CD14-positive monocyte (primary cell): ENCODE measurements around the gene PCDHA1. TPM values are rescaled to one million over a fixed set of nuclear protein-coding genes. Genes with fewer than 3 reads are reported as not detected.
A peak's percentile ranks its signal among the peaks of the same experiment; 100 is the strongest.

Experiments used
- DNase-seq, 3 donors: peaks; one replicate each; pipeline ENCODE4 v3.0.0-alpha.2; 2011 to 2022
- H2AFZ ChIP-seq: 2 replicates; pipeline ENCODE4 v1.6.0; 2012; ENCODE audit warnings: mild to moderate bottlenecking, low read depth, low read length, inconsistent platforms; ENCODE audit not compliant: insufficient read depth, poor library complexity, severe bottlenecking
- H3K27ac ChIP-seq, 2 donors: 1 replicate in 1 of 2; 2 replicates in 1 of 2; pipeline ENCODE4 v1.5.1; 2012 to 2013; ENCODE audit warnings: low read length in 2 of 2, control low read depth in 1 of 2, inconsistent platforms in 1 of 2, low read depth in 1 of 2, mild to moderate bottlenecking in 1 of 2
- H3K27me3 ChIP-seq, 2 donors: one replicate each; pipeline versions ENCODE4 v1.6.0 to v1.6.1; 2011 to 2013; ENCODE audit warnings: low read length in 2 of 2; ENCODE audit not compliant: control insufficient read depth in 2 of 2, insufficient read depth in 2 of 2
- H3K36me3 ChIP-seq, 2 donors: replicated peaks in 1 of 2; 1 replicate in 1 of 2; 2 replicates in 1 of 2; pipeline versions ENCODE4 v1.5.1 to v1.6.1; 2012 to 2013; ENCODE audit warnings: low read length in 2 of 2, control low read depth in 1 of 2, inconsistent platforms in 1 of 2, mild to moderate bottlenecking in 1 of 2; ENCODE audit not compliant: insufficient read depth in 2 of 2, control insufficient read depth in 1 of 2
- H3K4me1 ChIP-seq, 2 donors: 1 replicate in 1 of 2; 2 replicates in 1 of 2; pipeline versions ENCODE4 v1.5.1 to v1.6.1; 2012 to 2013; ENCODE audit warnings: low read length in 2 of 2, control low read depth in 1 of 2, inconsistent platforms in 1 of 2, mild to moderate bottlenecking in 1 of 2, moderate library complexity in 1 of 2; ENCODE audit not compliant: insufficient read depth in 2 of 2, control insufficient read depth in 1 of 2
- H3K4me2 ChIP-seq: replicated peaks from 2 replicates; pipeline ENCODE3; 2012; ENCODE audit warnings: low read length, moderate library complexity, mild to moderate bottlenecking; ENCODE audit not compliant: poor library complexity, severe bottlenecking; ENCODE audit errors: extremely low read depth
- H3K4me3 ChIP-seq, 3 experiments: fragments of 200-600 bp in 1 of 3; sonication (generic) in 1 of 3; replicated peaks in 1 of 3; 1 replicate in 2 of 3; 2 replicates in 1 of 3; pipeline ENCODE4 v1.5.1; 2011 to 2013; ENCODE audit warnings: low read length in 3 of 3, mild to moderate bottlenecking in 3 of 3, control low read depth in 2 of 3, low read depth in 2 of 3, inconsistent platforms in 1 of 3, moderate library complexity in 1 of 3
- H3K79me2 ChIP-seq: 2 replicates; pipeline ENCODE4 v1.6.0; 2012; ENCODE audit warnings: mild to moderate bottlenecking, control low read depth, inconsistent platforms, low read length, moderate library complexity; ENCODE audit not compliant: insufficient read depth
- H3K9ac ChIP-seq: 2 replicates; pipeline ENCODE4 v1.6.0; 2017; ENCODE audit warnings: low read length, mild to moderate bottlenecking; ENCODE audit not compliant: insufficient read depth, poor library complexity, severe bottlenecking
- H3K9me3 ChIP-seq, 2 donors: replicated peaks in 1 of 2; 1 replicate in 1 of 2; 2 replicates in 1 of 2; pipeline versions ENCODE4 v1.5.1 to v1.6.1; 2012 to 2013; ENCODE audit warnings: low read length in 2 of 2, control low read depth in 1 of 2; ENCODE audit not compliant: control insufficient read depth in 1 of 2, insufficient read depth in 1 of 2
- H4K20me1 ChIP-seq: 2 replicates; pipeline ENCODE4 v1.6.0; 2012; ENCODE audit warnings: mild to moderate bottlenecking, low read length, control low read depth, moderate library complexity; ENCODE audit not compliant: insufficient read depth
- H3K27ac Mint-ChIP-seq, 7 donors: one replicate each; pipeline ENCODE4 v1.8.0; 2020; ENCODE audit warnings: mild to moderate bottlenecking in 7 of 7, mixed read lengths in 7 of 7, moderate library complexity in 6 of 7, inconsistent platforms in 2 of 7
- H3K27me3 Mint-ChIP-seq, 3 donors: one replicate each; pipeline ENCODE4 v1.8.0; 2021 to 2022; ENCODE audit warnings: low read depth in 3 of 3, mild to moderate bottlenecking in 3 of 3, mixed read lengths in 3 of 3, moderate library complexity in 3 of 3, inconsistent platforms in 1 of 3
- H3K36me3 Mint-ChIP-seq, 2 donors: one replicate each; pipeline ENCODE4 v1.8.0; 2020; ENCODE audit warnings: mixed read lengths in 2 of 2, inconsistent platforms in 1 of 2, mild to moderate bottlenecking in 1 of 2
- H3K4me1 Mint-ChIP-seq: one replicate; pipeline ENCODE4 v1.8.0; 2020; ENCODE audit warnings: mild to moderate bottlenecking, mixed read lengths
- H3K4me3 Mint-ChIP-seq, 2 donors: one replicate each; pipeline ENCODE4 v1.8.0; 2020; ENCODE audit warnings: mild to moderate bottlenecking in 2 of 2, mixed read lengths in 2 of 2, moderate library complexity in 1 of 2
- H3K9me3 Mint-ChIP-seq, 7 donors: one replicate each; pipeline ENCODE4 v1.8.0; 2020 to 2022; ENCODE audit warnings: mixed read lengths in 7 of 7, mild to moderate bottlenecking in 6 of 7, moderate library complexity in 6 of 7, inconsistent platforms in 2 of 7
- WGBS: methylation state at CpG from one replicate; pipeline ENCODE4 v1.1.5; 2013; ENCODE audit warnings: missing lambda C conversion rate; ENCODE audit not compliant: insufficient coverage; 5-methylcytosine and 5-hydroxymethylcytosine counted together
- intact Hi-C, 2 donors: fragments of 100-400 bp; cut with micrococcal nuclease; formaldehyde crosslinking; loops; one replicate each; pipeline versions ENCODE4 v1.15.0 to v1.15.1; 2023
- polyA plus RNA-seq, 3 donors: library from polyadenylated mRNA; depleted of rRNA in 1 of 3; unstranded in 2 of 3; stranded (reverse) in 1 of 3; fragments of 300-500 nt in 2 of 3; fragments of >200 nt in 1 of 3; fragmentation: Illumina TruSeq in 2 of 3; gene quantifications; 1 replicate in 2 of 3; 2 replicates in 1 of 3; pipeline ENCODE4 v1.2.3, GENCODE V29; 2012 to 2021
- TF ChIP-seq, protein P1 (sequence below): fragments of 200-600 bp; IDR thresholded peaks from one replicate; pipeline ENCODE4 v1.8.0; 2022; ENCODE audit warnings: antibody characterized with exemption, mild to moderate bottlenecking

Gene PCDHA1
- polyA plus RNA-seq, 3 donors: not detected

DNA sequence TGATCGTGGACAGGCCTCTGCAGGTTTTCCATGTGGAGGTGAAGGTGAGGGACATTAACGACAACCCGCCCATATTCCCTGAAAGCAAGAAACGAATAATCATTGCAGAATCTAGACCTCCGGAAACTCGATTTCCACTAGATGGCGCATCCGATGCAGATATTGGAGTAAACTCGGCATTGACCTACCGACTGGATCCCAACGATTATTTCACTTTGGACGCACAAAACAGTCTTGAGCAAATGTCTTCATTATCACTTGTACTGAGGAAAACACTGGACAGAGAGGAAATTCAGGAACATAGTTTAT lies 96.6 kb downstream of the PCDHA1 start:
- no peak overlapping the region for H3K27ac ChIP-seq
- H3K79me2 ChIP-seq: no peaks in the 10 kb centered on the region
- no peak overlapping the region for H3K4me2 ChIP-seq
- H3K36me3 ChIP-seq: no peaks in the 10 kb centered on the region
- no peak overlapping the region for H2AFZ ChIP-seq
- H3K27me3 Mint-ChIP-seq: peaks cover 2 to 32% (median 19%) of the 10 kb centered on the region in 3 donors
- H4K20me1 ChIP-seq: no peaks in the 10 kb centered on the region
- peaks cover 0 to 18% of the 10 kb centered on the region in 2 donors for H3K27me3 ChIP-seq
- no peak overlapping the region for H3K4me3 ChIP-seq
- TF ChIP-seq, protein P1, sequence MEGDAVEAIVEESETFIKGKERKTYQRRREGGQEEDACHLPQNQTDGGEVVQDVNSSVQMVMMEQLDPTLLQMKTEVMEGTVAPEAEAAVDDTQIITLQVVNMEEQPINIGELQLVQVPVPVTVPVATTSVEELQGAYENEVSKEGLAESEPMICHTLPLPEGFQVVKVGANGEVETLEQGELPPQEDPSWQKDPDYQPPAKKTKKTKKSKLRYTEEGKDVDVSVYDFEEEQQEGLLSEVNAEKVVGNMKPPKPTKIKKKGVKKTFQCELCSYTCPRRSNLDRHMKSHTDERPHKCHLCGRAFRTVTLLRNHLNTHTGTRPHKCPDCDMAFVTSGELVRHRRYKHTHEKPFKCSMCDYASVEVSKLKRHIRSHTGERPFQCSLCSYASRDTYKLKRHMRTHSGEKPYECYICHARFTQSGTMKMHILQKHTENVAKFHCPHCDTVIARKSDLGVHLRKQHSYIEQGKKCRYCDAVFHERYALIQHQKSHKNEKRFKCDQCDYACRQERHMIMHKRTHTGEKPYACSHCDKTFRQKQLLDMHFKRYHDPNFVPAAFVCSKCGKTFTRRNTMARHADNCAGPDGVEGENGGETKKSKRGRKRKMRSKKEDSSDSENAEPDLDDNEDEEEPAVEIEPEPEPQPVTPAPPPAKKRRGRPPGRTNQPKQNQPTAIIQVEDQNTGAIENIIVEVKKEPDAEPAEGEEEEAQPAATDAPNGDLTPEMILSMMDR: no peak
- no peaks in the 10 kb centered on the region for H3K4me1 Mint-ChIP-seq
- WGBS: 37% methylated on average over 11 of the region's 12 CpGs
- no peak for DNase-seq
- no peaks in the 10 kb centered on the region for H3K36me3 Mint-ChIP-seq
- H3K9me3 Mint-ChIP-seq: peaks cover 32 to 41% (median 36%) of the 10 kb centered on the region in 7 donors
- no peak overlapping the region for H3K27ac Mint-ChIP-seq
- H3K4me3 Mint-ChIP-seq: peak overlapping the region in 1 of 2 donors; percentile 37
- H3K4me1 ChIP-seq: no peaks in the 10 kb centered on the region
- H3K9me3 ChIP-seq: peaks cover 35 to 43% of the 10 kb centered on the region in 2 donors
- intact Hi-C loops: no loop called here
- no peak overlapping the region for H3K9ac ChIP-seq

DNA sequence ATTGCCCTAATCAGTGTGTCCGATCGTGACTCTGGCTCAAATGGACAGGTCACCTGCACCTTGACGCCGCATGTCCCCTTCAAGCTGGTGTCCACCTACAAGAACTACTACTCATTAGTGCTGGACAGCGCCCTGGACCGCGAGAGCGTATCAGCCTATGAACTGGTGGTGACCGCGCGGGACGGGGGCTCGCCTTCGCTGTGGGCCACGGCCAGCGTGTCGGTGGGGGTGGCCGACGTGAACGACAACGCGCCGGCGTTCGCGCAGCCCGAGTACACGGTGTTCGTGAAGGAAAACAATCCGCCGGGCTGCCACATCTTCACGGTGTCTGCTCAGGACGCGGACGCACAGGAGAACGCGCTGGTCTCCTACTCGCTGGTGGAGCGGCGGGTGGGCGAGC lies 97.4 kb downstream of the PCDHA1 start:
- WGBS: 41% methylated on average over 41 of the region's 41 CpGs
- peaks cover 0 to 18% of the 10 kb centered on the region in 2 donors for H3K27me3 ChIP-seq
- H3K36me3 Mint-ChIP-seq: no peaks in the 10 kb centered on the region

More for the DNA sequence above, 97.4 kb downstream of the PCDHA1 start:
- Histone ChIP-seq H3K4me2 (no peak overlapping the region), H3K4me1 (no peaks in the 10 kb centered on the region), H3K79me2 (no peaks in the 10 kb centered on the region), H3K4me3 (no peak overlapping the region), H3K27ac (no peak overlapping the region), H3K9me3 (peaks cover 34 to 42% of the 10 kb centered on the region in 2 donors), H4K20me1 (no peaks in the 10 kb centered on the region), H3K36me3 (no peaks in the 10 kb centered on the region), H2AFZ (no peak overlapping the region), H3K9ac (no peak overlapping the region)
- no peak overlapping the region for H3K27ac Mint-ChIP-seq
- no peak for DNase-seq
- peaks cover 32 to 45% (median 34%) of the 10 kb centered on the region in 7 donors for H3K9me3 Mint-ChIP-seq
- H3K27me3 Mint-ChIP-seq: peaks cover 2 to 32% (median 19%) of the 10 kb centered on the region in 3 donors
- intact Hi-C loops: no loop called here
- H3K4me1 Mint-ChIP-seq: no peaks in the 10 kb centered on the region
- TF ChIP-seq, protein P1: no peak
- no peak overlapping the region for H3K4me3 Mint-ChIP-seq
